Measurements from ENCODE around the gene RALGAPA1. TPM values are rescaled to one million over a fixed set of nuclear protein-coding genes. Genes with fewer than 3 reads are reported as not detected.

Gene RALGAPA1
- total and polyA plus RNA-seq, 9 of the 15 experiments (the other 6 are each of a cell fraction or from before 2014, with no cell fraction given): 2.5 to 16.3 (median 6.2) TPM

DNA sequence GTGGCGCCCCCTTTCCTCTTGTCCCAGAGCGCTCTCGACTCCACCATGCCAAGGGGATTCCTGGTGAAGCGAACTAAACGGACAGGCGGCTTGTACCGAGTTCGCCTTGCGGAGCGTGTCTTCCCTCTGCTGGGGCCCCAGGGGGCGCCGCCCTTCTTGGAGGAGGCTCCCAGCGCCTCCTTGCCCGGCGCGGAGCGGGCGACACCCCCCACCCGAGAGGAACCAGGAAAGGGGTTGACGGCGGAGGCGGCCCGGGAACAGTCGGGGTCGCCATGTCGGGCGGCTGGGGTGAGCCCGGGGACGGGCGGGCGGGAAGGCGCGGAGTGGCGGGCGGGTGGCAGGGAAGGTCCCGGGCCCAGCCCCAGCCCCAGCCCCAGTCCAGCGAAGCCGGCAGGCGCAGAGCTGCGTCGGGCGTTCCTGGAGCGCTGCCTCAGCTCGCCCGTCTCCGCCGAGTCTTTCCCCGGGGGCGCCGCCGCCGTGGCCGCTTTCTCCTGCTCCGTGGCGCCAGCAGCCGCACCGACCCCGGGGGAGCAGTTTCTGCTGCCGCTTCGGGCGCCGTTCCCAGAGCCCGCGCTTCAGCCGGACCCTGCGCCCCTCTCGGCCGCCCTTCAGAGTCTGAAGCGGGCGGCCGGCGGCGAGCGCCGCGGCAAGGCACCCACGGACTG is 274.8 kb downstream of the RALGAPA1 start:
- no peak overlapping the region for H3K9ac ChIP-seq (ENCODE audit: insufficient read depth in 1 of 2, low read depth in 2 of 2, low read length in 2 of 2)
- FAIRE-seq (no peak), DNase-seq (ENCODE audit: extremely low read depth in 1 of 4, low spot score in 3 of 4) (peak in 2 of 4 experiments; percentile 13 to 17), ATAC-seq (peak; percentile 66)
- ChIA-PET CTCF (ENCODE audit: low intra/inter-chr PET ratio) (no interaction called here), POLR2A (no interaction called here)
- no TSS peak for BruUV-seq (replicated peaks)
- in situ Hi-C loops (cut with MboI) (no loop called here), intact Hi-C loops (cut with micrococcal nuclease) (loop anchor here (5.0 to 10.0 kb wide), 2 partner anchors 153 to 290 kb away; partner anchors contain the start of gene BRMS1L)
- peak overlapping the region; percentile 41 for H3K4me3 ChIP-seq
- WGBS (ENCODE audit: insufficient coverage, low coverage, missing lambda C conversion rate): 7% methylated on average over 9 of the region's 77 CpGs
- peak overlapping the region; percentile 70; the same call in 1 of the 2 replicates for H3K4me2 ChIP-seq (ENCODE audit: insufficient read depth, low read length)
- H3K36me3 ChIP-seq (ENCODE audit: control insufficient read depth, insufficient read depth, low read length): no peaks in the 10 kb centered on the region
- no peaks in the 10 kb centered on the region for H4K20me1 ChIP-seq (replicated peaks; ENCODE audit: control insufficient read depth, insufficient read depth, low read length)
- H3K4me1 ChIP-seq (replicated peaks in 1 of 2; ENCODE audit: control insufficient read depth in 2 of 2, insufficient read depth in 2 of 2, low read length in 2 of 2): peaks cover 0 to 28% of the 10 kb centered on the region in 2 experiments; a peak in 2 of 5 replicates
- no peaks in the 10 kb centered on the region for H3K79me2 ChIP-seq (ENCODE audit: control insufficient read depth, insufficient read depth, low read length)
- no peak overlapping the region for H2AFZ ChIP-seq (ENCODE audit: low read depth, low read length)
- no peaks in the 10 kb centered on the region for H3K9me3 ChIP-seq (replicated peaks; ENCODE audit: control insufficient read depth, insufficient read depth, low read depth, low read length)
- no peaks in the 10 kb centered on the region for H3K9me1 ChIP-seq (ENCODE audit: control insufficient read depth, insufficient read depth, low read length)
- no peak overlapping the region for H3K27ac ChIP-seq (ENCODE audit: extremely low read depth, low read depth, low read length)
- peaks cover 7 to 18% of the 10 kb centered on the region in 2 experiments; a peak in 4 of 5 replicates for H3K27me3 ChIP-seq (ENCODE audit: control insufficient read depth in 2 of 2, insufficient read depth in 2 of 2, low read length in 2 of 2)
- TF ChIP-seq RBM14 (IDR thresholded peaks at IDR 0.05; ENCODE audit: borderline replicate concordance, insufficient read depth, low read depth, low read length) (no peak), TAL1 (IDR thresholded peaks at IDR 0.05) (no peak), CHD4 (IDR thresholded peaks at IDR 0.05; ENCODE audit: insufficient read depth, insufficient replicate concordance, low read depth, low read length, poor library complexity, severe bottlenecking) (no peak)
- TF ChIP-seq, protein P1, sequence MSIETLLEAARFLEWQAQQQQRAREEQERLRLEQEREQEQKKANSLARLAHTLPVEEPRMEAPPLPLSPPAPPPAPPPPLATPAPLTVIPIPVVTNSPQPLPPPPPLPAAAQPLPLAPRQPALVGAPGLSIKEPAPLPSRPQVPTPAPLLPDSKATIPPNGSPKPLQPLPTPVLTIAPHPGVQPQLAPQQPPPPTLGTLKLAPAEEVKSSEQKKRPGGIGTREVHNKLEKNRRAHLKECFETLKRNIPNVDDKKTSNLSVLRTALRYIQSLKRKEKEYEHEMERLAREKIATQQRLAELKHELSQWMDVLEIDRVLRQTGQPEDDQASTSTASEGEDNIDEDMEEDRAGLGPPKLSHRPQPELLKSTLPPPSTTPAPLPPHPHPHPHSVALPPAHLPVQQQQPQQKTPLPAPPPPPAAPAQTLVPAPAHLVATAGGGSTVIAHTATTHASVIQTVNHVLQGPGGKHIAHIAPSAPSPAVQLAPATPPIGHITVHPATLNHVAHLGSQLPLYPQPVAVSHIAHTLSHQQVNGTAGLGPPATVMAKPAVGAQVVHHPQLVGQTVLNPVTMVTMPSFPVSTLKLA (conservative IDR thresholded peaks at IDR 0.05): no peak
- TF ChIP-seq, protein P2, sequence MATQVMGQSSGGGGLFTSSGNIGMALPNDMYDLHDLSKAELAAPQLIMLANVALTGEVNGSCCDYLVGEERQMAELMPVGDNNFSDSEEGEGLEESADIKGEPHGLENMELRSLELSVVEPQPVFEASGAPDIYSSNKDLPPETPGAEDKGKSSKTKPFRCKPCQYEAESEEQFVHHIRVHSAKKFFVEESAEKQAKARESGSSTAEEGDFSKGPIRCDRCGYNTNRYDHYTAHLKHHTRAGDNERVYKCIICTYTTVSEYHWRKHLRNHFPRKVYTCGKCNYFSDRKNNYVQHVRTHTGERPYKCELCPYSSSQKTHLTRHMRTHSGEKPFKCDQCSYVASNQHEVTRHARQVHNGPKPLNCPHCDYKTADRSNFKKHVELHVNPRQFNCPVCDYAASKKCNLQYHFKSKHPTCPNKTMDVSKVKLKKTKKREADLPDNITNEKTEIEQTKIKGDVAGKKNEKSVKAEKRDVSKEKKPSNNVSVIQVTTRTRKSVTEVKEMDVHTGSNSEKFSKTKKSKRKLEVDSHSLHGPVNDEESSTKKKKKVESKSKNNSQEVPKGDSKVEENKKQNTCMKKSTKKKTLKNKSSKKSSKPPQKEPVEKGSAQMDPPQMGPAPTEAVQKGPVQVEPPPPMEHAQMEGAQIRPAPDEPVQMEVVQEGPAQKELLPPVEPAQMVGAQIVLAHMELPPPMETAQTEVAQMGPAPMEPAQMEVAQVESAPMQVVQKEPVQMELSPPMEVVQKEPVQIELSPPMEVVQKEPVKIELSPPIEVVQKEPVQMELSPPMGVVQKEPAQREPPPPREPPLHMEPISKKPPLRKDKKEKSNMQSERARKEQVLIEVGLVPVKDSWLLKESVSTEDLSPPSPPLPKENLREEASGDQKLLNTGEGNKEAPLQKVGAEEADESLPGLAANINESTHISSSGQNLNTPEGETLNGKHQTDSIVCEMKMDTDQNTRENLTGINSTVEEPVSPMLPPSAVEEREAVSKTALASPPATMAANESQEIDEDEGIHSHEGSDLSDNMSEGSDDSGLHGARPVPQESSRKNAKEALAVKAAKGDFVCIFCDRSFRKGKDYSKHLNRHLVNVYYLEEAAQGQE (IDR thresholded peaks at IDR 0.05; ENCODE audit: borderline replicate concordance): 0 out of 2 replicates have a peak, but pooled peaks have one; percentile 28
- TF ChIP-seq, protein P2 (CRISPR knock-in tag; IDR thresholded peaks at IDR 0.05; ENCODE audit: low read depth): no peak
- TF ChIP-seq, protein P3, sequence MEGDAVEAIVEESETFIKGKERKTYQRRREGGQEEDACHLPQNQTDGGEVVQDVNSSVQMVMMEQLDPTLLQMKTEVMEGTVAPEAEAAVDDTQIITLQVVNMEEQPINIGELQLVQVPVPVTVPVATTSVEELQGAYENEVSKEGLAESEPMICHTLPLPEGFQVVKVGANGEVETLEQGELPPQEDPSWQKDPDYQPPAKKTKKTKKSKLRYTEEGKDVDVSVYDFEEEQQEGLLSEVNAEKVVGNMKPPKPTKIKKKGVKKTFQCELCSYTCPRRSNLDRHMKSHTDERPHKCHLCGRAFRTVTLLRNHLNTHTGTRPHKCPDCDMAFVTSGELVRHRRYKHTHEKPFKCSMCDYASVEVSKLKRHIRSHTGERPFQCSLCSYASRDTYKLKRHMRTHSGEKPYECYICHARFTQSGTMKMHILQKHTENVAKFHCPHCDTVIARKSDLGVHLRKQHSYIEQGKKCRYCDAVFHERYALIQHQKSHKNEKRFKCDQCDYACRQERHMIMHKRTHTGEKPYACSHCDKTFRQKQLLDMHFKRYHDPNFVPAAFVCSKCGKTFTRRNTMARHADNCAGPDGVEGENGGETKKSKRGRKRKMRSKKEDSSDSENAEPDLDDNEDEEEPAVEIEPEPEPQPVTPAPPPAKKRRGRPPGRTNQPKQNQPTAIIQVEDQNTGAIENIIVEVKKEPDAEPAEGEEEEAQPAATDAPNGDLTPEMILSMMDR (IDR thresholded peaks at IDR 0.05 in 2 of 3, conservative IDR thresholded peaks at IDR 0.05 in 1 of 3; ENCODE audit: insufficient read depth in 2 of 3, low read depth in 1 of 3, low read length in 3 of 3): peak in 1 of 3 experiments; percentile 12; a peak in 1 of 6 replicates
- TF ChIP-seq, protein P4, sequence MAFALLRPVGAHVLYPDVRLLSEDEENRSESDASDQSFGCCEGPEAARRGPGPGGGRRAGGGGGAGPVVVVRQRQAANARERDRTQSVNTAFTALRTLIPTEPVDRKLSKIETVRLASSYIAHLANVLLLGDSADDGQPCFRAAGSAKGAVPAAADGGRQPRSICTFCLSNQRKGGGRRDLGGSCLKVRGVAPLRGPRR (CRISPR knock-in tag; IDR thresholded peaks at IDR 0.05): no peak

Data from K562 (cell line).